Measurements from ENCODE around the gene LMNA. TPM values are rescaled to one million over a fixed set of nuclear protein-coding genes. Genes with fewer than 3 reads are reported as not detected.

LMNA gene
- total and polyA plus RNA-seq, 10 of the 15 experiments (the other 5 are each of a cell fraction or from before 2014, with no cell fraction given), result 0.42 to 334 (median 81.1) TPM

- no peak for TF ChIP-seq ZBTB11 (CRISPR knock-in tag; IDR thresholded peaks at IDR 0.05)
- no peak for TF ChIP-seq ESRRA (IDR thresholded peaks at IDR 0.05; ENCODE audit: low read length)
- TF ChIP-seq MEF2B (IDR thresholded peaks at IDR 0.05; ENCODE audit: partially characterized antibody, poor library complexity, severe bottlenecking), result no peak
- TF ChIP-seq JUNB (IDR thresholded peaks at IDR 0.05), result peak; percentile 90
- TF ChIP-seq TCF3 (IDR thresholded peaks at IDR 0.05; ENCODE audit: borderline replicate concordance, insufficient read depth, low read depth, low read length), result 0 out of 2 replicates have a peak, but pooled peaks have one; percentile 41
- TF ChIP-seq TARDBP (IDR thresholded peaks at IDR 0.05; ENCODE audit: borderline replicate concordance), result no peak
- peak; percentile 11 for TF ChIP-seq KLF5 (IDR thresholded peaks at IDR 0.05; ENCODE audit: partially characterized antibody)
- TF ChIP-seq, protein P1, sequence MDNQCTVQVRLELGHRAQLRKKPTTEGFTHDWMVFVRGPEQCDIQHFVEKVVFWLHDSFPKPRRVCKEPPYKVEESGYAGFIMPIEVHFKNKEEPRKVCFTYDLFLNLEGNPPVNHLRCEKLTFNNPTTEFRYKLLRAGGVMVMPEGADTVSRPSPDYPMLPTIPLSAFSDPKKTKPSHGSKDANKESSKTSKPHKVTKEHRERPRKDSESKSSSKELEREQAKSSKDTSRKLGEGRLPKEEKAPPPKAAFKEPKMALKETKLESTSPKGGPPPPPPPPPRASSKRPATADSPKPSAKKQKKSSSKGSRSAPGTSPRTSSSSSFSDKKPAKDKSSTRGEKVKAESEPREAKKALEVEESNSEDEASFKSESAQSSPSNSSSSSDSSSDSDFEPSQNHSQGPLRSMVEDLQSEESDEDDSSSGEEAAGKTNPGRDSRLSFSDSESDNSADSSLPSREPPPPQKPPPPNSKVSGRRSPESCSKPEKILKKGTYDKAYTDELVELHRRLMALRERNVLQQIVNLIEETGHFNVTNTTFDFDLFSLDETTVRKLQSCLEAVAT (IDR thresholded peaks at IDR 0.05), result no peak
- TF ChIP-seq KDM1A (IDR thresholded peaks at IDR 0.05; ENCODE audit: borderline replicate concordance), result no peak
- peak; percentile 56; the same call in 1 of the 2 replicates for TF ChIP-seq ATF7 (IDR thresholded peaks at IDR 0.05; ENCODE audit: low read depth)
- TF ChIP-seq BMI1 (IDR thresholded peaks at IDR 0.05; ENCODE audit: borderline replicate concordance), result 0 out of 2 replicates have a peak, but pooled peaks have one; percentile 16
- TF ChIP-seq CREB1 (IDR thresholded peaks at IDR 0.05; ENCODE audit: low read depth), result no peak
- TF ChIP-seq BCL11A (IDR thresholded peaks at IDR 0.05; ENCODE audit: low read depth, low read length), result peak; percentile 88; the same call in 1 of the 2 replicates
- TF ChIP-seq PAX5 (IDR thresholded peaks at IDR 0.05; ENCODE audit: borderline replicate concordance, low read depth, low read length), result peak; percentile 92
- no peak for TF ChIP-seq PML (IDR thresholded peaks at IDR 0.05; ENCODE audit: low read length)
- no peak for TF ChIP-seq ZNF217 (IDR thresholded peaks at IDR 0.05)
- no peak for TF ChIP-seq RUNX3 (IDR thresholded peaks at IDR 0.05; ENCODE audit: low read length)
- TF ChIP-seq EED (IDR thresholded peaks at IDR 0.05; ENCODE audit: low read depth), result peak; percentile 94
- no peak for TF ChIP-seq HCFC1 (IDR thresholded peaks at IDR 0.05; ENCODE audit: low read length)
- TF ChIP-seq ZNF207 (IDR thresholded peaks at IDR 0.05; ENCODE audit: borderline replicate concordance), result no peak
These were observed 16.9 kb upstream of the LMNA start (continued) for GRCh38 chr1:156097499-156098178.

All from GM12878 (cell line).